ENCODE results near the gene CDHR2. TPM values are rescaled to one million over a fixed set of nuclear protein-coding genes. Genes with fewer than 3 reads are reported as not detected.

The CDHR2 gene
- total RNA-seq, 1 experiment from 2014 or later = 0.63 TPM

- Mint-ChIP-seq H3K36me3 (no peaks in the 10 kb centered on the region), H3K27me3 (ENCODE audit: low read depth) (peaks cover 58% of the 10 kb centered on the region), H3K4me1 (peaks cover 20% of the 10 kb centered on the region), H3K27ac (no peak overlapping the region), H3K9me3 (no peaks in the 10 kb centered on the region), H3K4me3 (no peak overlapping the region)
- no peak for TF ChIP-seq ZNF219 (CRISPR knock-in tag; IDR thresholded peaks at IDR 0.05; ENCODE audit: borderline replicate concordance)
- no peak for TF ChIP-seq RELA (CRISPR knock-in tag; IDR thresholded peaks at IDR 0.05; ENCODE audit: borderline replicate concordance)
- no peak for TF ChIP-seq ZNF416 (CRISPR knock-in tag; IDR thresholded peaks at IDR 0.05)
- no peak for TF ChIP-seq JUN (CRISPR knock-in tag; IDR thresholded peaks at IDR 0.05)
- no peak for TF ChIP-seq MXD4 (CRISPR knock-in tag; IDR thresholded peaks at IDR 0.05; ENCODE audit: borderline replicate concordance)
- TF ChIP-seq CBFB (CRISPR knock-in tag; IDR thresholded peaks at IDR 0.05; ENCODE audit: low read depth) = no peak
- no peak for TF ChIP-seq USF1 (CRISPR knock-in tag; IDR thresholded peaks at IDR 0.05)
- no peak for TF ChIP-seq ERG (CRISPR knock-in tag; IDR thresholded peaks at IDR 0.05)
- ChIA-PET POLR2A (interaction anchor here (0.9 kb wide), 1 partner anchor 70 kb away, joined by 3 read pairs; no protein-coding TSS in a partner anchor), CTCF (interaction anchor here (1.0 to 2.0 kb wide), 2 partner anchors 34 to 41 kb away, joined by 4 to 5 read pairs; no protein-coding TSS in a partner anchor)
- ATAC-seq (no peak), DNase-seq (ENCODE audit: low spot score) (no peak)
These were observed 63.7 kb downstream of the CDHR2 start for GRCh38 chr5:176612855-176613254.

- H3K4me3 Mint-ChIP-seq = no peak overlapping the region
- peaks cover 13% of the 10 kb centered on the region for H3K4me1 Mint-ChIP-seq
- H3K27ac Mint-ChIP-seq = no peak overlapping the region
- no peaks in the 10 kb centered on the region for H3K9me3 Mint-ChIP-seq
- DNase-seq (ENCODE audit: low spot score) = no peak
- no peak for ATAC-seq
- ChIA-PET CTCF (no interaction called here), POLR2A (no interaction called here)
- H3K36me3 Mint-ChIP-seq = no peaks in the 10 kb centered on the region
- H3K27me3 Mint-ChIP-seq (ENCODE audit: low read depth) = peaks cover 63% of the 10 kb centered on the region
- no peak for TF ChIP-seq RELA (CRISPR knock-in tag; IDR thresholded peaks at IDR 0.05; ENCODE audit: borderline replicate concordance)
- no peak for TF ChIP-seq HMGA2 (CRISPR knock-in tag; IDR thresholded peaks at IDR 0.05)
- no peak for TF ChIP-seq ETV6 (CRISPR knock-in tag; IDR thresholded peaks at IDR 0.05)
- no peak for TF ChIP-seq ARID4B (CRISPR knock-in tag; IDR thresholded peaks at IDR 0.05; ENCODE audit: borderline replicate concordance)
- TF ChIP-seq ATF2 (CRISPR knock-in tag; IDR thresholded peaks at IDR 0.05; ENCODE audit: borderline replicate concordance, low read depth) = no peak
- TF ChIP-seq PRDM15 (CRISPR knock-in tag; IDR thresholded peaks at IDR 0.05) = no peak
- TF ChIP-seq ZNF263 (CRISPR knock-in tag; IDR thresholded peaks at IDR 0.05; ENCODE audit: low read depth) = no peak
- TF ChIP-seq CTCF (IDR thresholded peaks at IDR 0.05) = no peak
- TF ChIP-seq OVOL2 (CRISPR knock-in tag; IDR thresholded peaks at IDR 0.05; ENCODE audit: borderline replicate concordance) = no peak
- no peak for TF ChIP-seq IRF1 (CRISPR knock-in tag; IDR thresholded peaks at IDR 0.05)
- no peak for TF ChIP-seq ZNF317 (CRISPR knock-in tag; IDR thresholded peaks at IDR 0.05; ENCODE audit: borderline replicate concordance, low read depth)
- no peak for TF ChIP-seq SOX15 (CRISPR knock-in tag; IDR thresholded peaks at IDR 0.05)
These were observed 65.8 kb downstream of the CDHR2 start for GRCh38 chr5:176614805-176615478.
